Skeletal muscle cell (primary cell): ENCODE measurements around the gene AMER3.

Source experiments
- DNase-seq: peaks from one replicate; pipeline ENCODE4 v3.0.0-alpha.2; 2010; ENCODE audit warnings: low read depth
- H3K4me3 ChIP-seq: 2 replicates; pipeline ENCODE4 v1.5.1; 2011; ENCODE audit warnings: low read depth, mild to moderate bottlenecking, control low read depth, low read length, moderate library complexity

The AMER3 gene

DNA sequence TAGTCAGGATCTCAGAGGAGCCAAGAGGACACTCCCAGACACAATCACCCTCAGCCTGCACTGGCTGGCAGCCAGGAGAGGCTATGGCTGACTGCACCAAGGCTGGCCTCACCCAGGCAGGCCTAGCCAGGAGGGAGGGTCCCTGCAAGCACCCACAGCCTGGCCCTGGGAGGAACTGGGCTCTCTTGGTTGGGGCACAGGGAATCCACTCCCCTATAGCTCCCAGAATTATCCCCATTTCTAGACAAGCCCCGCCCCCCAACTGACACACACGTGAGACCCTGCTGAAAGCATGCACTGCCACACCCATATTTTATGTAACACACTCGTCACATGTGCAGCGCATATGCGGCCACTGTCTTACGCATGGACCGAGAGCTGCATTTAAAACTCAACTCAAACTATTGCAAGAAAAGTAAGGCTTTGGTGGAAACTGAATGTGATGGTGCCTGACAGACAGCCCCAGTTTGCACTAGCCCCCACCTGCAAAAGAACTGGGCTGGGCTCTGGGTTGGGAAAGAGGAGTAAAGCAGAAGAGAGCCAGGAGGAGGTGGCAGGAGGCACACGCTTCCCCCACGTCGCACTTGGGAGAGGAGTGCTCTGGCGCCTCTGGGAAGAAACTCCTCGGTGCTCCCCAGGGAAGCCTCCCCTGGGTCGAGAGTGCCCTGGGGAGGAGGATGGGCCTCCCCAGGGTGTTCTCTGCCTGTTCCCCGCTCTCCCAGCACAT is 52.5 kb downstream of the AMER3 start:
- no peak for DNase-seq

DNA sequence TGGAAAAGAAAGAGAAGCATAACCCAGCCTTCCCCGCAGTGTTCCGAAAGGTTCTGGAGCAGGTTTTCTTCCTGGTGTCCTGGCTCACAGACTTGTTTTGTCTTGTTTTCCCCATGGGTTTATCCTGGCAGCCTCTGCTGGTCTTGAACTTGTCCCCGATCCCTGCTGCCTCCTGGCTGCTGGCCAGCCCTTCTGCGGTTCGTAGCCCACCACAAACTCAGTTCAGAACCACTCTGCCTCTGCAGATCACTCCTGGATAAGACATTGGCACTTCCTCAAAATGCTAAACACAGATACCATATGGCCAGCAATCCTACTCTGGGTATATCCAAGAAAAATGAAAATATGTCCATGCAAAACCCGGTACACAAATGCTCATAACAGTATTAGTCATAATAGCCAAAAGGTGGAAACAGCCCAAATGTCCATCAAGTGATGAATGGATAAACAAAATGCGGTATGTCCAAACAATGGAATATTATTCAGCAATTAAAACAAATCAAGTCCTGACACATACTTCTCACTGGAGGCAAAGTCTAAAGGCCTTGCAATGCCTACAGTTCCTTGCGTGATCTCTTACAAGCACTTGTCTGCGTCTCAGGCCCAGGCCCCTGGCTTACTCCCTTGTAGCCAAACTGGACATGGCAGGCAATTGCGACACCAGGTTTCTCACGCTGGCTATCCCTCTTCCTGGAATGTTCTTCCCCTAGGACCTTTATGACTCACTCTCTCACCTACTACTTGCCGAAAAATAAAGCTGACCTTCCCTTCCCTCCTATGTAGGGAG is 53.3 kb downstream of the AMER3 start:
- no peak overlapping the region for H3K4me3 ChIP-seq

More for the DNA sequence above, 52.5 kb downstream of the AMER3 start:
- H3K4me3 ChIP-seq: no peak overlapping the region

DNA sequence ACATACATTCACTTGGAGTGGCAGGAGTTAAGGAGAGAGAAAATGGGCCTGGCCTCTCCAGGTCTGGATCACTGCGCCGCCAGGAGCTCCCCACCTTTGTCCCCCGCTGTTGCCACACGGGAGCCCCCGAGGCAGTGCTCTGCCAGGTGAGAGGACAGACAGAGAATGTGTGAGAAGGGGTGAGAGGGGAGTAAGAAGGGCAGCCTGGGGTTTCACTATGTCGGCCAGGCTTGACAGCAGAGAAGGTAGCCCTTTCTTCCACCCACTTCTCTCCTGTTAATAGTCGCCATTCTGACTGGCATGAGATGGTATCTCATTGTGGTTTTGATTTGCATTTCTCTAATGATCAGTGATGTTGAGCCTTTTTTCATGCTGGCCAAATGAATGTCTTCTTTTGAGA is 55.1 kb downstream of the AMER3 start:
- DNase-seq: no peak
- H3K4me3 ChIP-seq: no peak overlapping the region

More for the DNA sequence above, 53.3 kb downstream of the AMER3 start:
- DNase-seq: no peak

DNA sequence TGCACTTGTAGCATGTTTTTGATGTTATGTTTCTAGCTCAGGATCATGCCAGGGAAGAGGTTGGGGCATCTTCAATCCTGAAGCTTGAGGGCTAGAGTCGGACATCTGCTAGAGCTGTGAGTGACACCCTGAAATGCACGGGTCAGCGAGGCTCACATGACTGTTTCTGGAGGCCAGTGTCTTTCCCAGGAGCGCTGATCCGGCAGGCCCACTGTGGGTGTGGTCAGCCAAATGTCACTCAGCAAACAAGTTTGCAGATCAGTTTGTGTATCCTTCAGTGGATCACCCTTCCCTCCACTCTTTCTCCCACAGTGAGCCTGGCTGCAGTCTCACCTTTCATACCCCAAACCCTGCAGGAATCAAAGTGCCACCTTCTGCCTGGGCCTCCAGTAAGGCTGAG is 58.4 kb downstream of the AMER3 start:
- H3K4me3 ChIP-seq: no peak overlapping the region
- no peak for DNase-seq

DNA sequence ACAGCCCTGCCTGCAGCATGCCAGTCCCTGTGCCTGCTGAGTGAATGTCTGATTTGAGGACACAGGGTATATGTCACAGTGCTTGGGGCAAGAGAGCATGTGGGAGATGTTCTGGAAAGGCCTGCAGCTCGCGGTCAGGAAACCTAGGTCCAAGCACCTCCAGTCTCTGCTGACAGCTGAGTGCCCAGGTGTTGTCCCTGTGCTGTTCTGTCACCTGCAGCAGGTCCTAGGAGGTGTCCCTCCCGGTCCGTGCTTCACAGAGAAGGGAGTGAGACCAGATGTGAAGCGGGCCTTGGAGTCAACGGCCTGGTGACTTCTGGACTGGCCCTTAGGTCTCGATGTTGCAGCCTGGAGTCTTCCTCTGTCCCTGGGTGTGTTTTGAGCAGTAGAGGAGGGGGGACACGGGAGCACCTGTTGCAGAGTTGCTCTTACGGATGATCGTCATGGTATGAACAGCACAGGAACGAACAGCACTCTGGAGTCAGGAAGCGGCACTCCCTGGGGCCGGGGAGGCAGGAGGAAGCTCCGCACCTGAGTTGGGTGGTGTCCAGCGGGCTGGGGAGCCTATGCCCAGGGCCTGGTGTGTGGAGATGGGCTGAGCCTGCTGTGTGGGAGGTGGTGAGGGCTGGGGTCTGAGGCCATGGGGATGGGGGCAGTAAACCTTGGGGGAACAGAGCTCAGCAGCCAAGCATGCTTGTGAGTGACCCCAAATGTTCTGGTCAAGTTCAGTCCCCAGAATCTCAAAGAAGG is 59.8 kb downstream of the AMER3 start:
- H3K4me3 ChIP-seq: no peak overlapping the region
- DNase-seq: no peak
